HG02571 (cell line): ENCODE measurements around the gene FAM111A.

Experiments
- ATAC-seq: cut with Tn5 transposase; IDR thresholded peaks from one replicate; pipeline ENCODE4 v1.9.1; 2021; ENCODE audit warnings: mild to moderate bottlenecking, moderate library complexity; ENCODE audit not compliant: unreplicated experiment

The FAM111A gene

GRCh38 chr11:59179121-59179520 lies 36.5 kb downstream of the FAM111A start:
- ATAC-seq, result no peak

GRCh38 chr11:59180168-59180776 lies 37.6 kb downstream of the FAM111A start:
- no peak for ATAC-seq

GRCh38 chr11:59180907-59181306 lies 38.3 kb downstream of the FAM111A start:
- ATAC-seq, result no peak

- no peak for ATAC-seq
These were observed 39.2 kb downstream of the FAM111A start for GRCh38 chr11:59181746-59182456.

GRCh38 chr11:59182457-59183151 lies 39.9 kb downstream of the FAM111A start:
- ATAC-seq, result no peak

- no peak for ATAC-seq
These were observed 41.1 kb downstream of the FAM111A start for GRCh38 chr11:59183771-59184170.

- ATAC-seq, result no peak
These were observed 42.2 kb downstream of the FAM111A start for GRCh38 chr11:59184691-59185339.

- ATAC-seq, result no peak
These were observed 42.8 kb downstream of the FAM111A start for GRCh38 chr11:59185386-59185945.

GRCh38 chr11:59186130-59186594 lies 43.5 kb downstream of the FAM111A start:
- peak; percentile 75 for ATAC-seq

GRCh38 chr11:59187035-59187434 lies 44.4 kb downstream of the FAM111A start:
- no peak for ATAC-seq

GRCh38 chr11:59187587-59187986 lies 44.9 kb downstream of the FAM111A start:
- no peak for ATAC-seq

GRCh38 chr11:59188954-59189353 lies 46.3 kb downstream of the FAM111A start:
- ATAC-seq, result no peak

GRCh38 chr11:59189986-59190385 lies 47.3 kb downstream of the FAM111A start:
- no peak for ATAC-seq

- ATAC-seq, result no peak
These were observed 48.4 kb downstream of the FAM111A start for GRCh38 chr11:59191095-59191494.

- no peak for ATAC-seq
These were observed 49.2 kb downstream of the FAM111A start for GRCh38 chr11:59191890-59192289.

GRCh38 chr11:59192446-59193020 lies 49.9 kb downstream of the FAM111A start:
- no peak for ATAC-seq

GRCh38 chr11:59193587-59194130 lies 51.0 kb downstream of the FAM111A start:
- no peak for ATAC-seq

GRCh38 chr11:59195586-59195985 lies 52.9 kb downstream of the FAM111A start:
- no peak for ATAC-seq

- ATAC-seq, result no peak
These were observed 54.1 kb downstream of the FAM111A start for GRCh38 chr11:59196777-59197176.

GRCh38 chr11:59197991-59198390 lies 55.3 kb downstream of the FAM111A start:
- no peak for ATAC-seq
